GM12865 (cell line): Measurements from ENCODE around the gene IL4R.

Source experiments
- DNase-seq: peaks from one replicate; pipeline ENCODE4 v3.0.0; 2010; ENCODE audit warnings: low read depth
- H3K4me3 ChIP-seq: 2 replicates; pipeline ENCODE4 v1.5.1; 2011; ENCODE audit warnings: mild to moderate bottlenecking, low read depth, low read length, control low read depth
- TF ChIP-seq, protein P1 (sequence below): IDR thresholded peaks from 2 replicates; pipeline ENCODE4 v1.5.1; 2011; ENCODE audit warnings: low read length, control low read depth, low read depth, inconsistent platforms; ENCODE audit not compliant: insufficient read depth; ENCODE audit errors: missing control alignments

IL4R gene

GRCh38 chr16:27311448-27311830, 2.3 kb upstream of the IL4R start:
- TF ChIP-seq, protein P1, sequence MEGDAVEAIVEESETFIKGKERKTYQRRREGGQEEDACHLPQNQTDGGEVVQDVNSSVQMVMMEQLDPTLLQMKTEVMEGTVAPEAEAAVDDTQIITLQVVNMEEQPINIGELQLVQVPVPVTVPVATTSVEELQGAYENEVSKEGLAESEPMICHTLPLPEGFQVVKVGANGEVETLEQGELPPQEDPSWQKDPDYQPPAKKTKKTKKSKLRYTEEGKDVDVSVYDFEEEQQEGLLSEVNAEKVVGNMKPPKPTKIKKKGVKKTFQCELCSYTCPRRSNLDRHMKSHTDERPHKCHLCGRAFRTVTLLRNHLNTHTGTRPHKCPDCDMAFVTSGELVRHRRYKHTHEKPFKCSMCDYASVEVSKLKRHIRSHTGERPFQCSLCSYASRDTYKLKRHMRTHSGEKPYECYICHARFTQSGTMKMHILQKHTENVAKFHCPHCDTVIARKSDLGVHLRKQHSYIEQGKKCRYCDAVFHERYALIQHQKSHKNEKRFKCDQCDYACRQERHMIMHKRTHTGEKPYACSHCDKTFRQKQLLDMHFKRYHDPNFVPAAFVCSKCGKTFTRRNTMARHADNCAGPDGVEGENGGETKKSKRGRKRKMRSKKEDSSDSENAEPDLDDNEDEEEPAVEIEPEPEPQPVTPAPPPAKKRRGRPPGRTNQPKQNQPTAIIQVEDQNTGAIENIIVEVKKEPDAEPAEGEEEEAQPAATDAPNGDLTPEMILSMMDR = no peak
- H3K4me3 ChIP-seq = no peak overlapping the region

GRCh38 chr16:27311897-27312303, 1.9 kb upstream of the IL4R start:
- TF ChIP-seq, protein P1 = no peak
- no peak overlapping the region for H3K4me3 ChIP-seq
- DNase-seq = no peak

More at GRCh38 chr16:27311448-27311830, 2.3 kb upstream of the IL4R start:
- DNase-seq = no peak

DNA sequence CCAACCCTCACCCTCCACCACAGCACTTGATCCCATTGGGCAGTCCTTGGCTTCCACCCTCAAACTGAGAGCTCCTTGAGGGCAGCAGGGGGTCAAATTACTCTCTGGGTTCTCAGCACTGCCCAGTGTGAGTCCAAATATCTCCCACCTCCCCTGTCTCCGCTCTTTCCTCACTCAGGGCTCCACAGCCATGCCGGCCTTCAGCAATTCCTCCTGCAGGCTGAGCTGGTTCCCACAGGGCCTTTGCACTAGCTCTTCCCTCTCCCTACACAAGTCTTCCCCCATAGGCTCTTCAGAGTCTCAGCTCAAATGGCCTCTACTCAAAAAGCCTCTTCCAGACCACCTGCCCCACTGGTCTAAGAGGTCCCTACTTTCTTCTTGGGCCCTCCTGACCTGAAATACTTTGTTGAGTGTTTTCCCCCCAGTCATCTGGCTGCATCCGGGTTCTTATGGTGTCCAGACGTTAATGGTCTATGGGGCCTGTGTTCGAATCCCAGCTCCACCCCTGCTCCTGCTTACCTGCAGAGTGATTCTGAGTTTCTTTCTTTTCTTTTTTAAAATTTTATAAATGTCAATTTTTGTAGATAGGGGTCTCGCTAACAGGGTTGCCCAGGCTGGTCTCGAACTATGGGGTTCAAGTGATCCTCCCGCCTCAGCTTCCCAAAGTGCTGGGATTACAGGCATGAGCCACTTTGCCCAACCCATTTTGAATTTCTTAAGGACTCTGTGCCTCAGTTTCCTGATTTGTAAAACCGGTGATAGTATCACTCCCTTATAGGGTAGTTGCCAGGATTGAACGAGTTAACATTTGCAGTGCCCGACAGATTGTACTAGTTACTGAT, 973 bp upstream of the IL4R start:
- TF ChIP-seq, protein P1 = no peak
- H3K4me3 ChIP-seq = peak overlapping the region; percentile 78
- no peak for DNase-seq

DNA sequence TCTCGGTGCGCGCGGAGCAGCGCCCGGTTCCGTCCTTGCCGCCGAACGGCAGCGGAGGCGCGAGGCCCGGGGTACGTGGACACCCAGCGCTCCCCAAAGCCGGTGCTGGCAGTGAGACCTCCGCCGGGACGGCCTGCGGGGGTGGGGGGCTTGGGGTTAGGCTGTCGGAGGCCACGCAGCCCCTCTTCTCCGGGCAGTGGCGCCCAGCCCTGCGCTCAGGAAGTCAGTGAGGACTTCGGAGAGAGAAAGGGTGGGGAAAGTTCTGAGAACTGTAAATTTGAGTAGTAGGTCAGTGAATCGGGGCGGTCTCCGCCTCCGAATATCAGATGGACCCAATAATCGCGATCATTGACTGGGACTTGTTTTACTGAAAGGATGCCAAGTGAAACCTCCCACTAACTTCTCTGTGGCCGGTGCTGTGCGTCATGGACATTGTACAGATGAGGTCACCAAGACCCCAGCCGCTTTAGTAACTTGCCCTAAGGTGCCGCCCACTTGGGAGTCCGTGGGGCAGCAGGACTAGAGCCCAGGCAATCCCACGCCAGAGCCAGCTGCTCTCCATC, 468 bp downstream of the IL4R start:
- TF ChIP-seq, protein P1 = no peak
- H3K4me3 ChIP-seq = peak overlapping the region; percentile 78
- DNase-seq = peak; percentile 74

- DNase-seq = no peak
- peak overlapping the region; percentile 78 for H3K4me3 ChIP-seq
- TF ChIP-seq, protein P1 = no peak
These were observed 1.2 kb downstream of the IL4R start for GRCh38 chr16:27314986-27315332.

- TF ChIP-seq, protein P1 = no peak
- peak; percentile 38 for DNase-seq
- H3K4me3 ChIP-seq = peak overlapping the region; percentile 78
These were observed 1.7 kb downstream of the IL4R start for GRCh38 chr16:27315333-27316037.
